HepG2 (cell line): Measurements from ENCODE around the gene ENDOU. TPM values are rescaled to one million over a fixed set of nuclear protein-coding genes. Genes with fewer than 3 reads are reported as not detected.

ENCODE experiments used
- ATAC-seq: fragments of 200-7000 bp; cut with Tn5 transposase; 3 replicates; pipeline ENCODE4 v1.9.1; 2020; ENCODE audit warnings: mild to moderate bottlenecking, moderate library complexity
- BruUV-seq: library from RNA; stranded (reverse); fragments of 400-500 nt; replicated peaks from 2 replicates; lab custom pipeline; 2021; lab: Mats Ljungman, UMichigan
- CTCF ChIA-PET: fragments of 300-600 bp; formaldehyde crosslinking; extraction: SDS; loops from one replicate; lab custom pipeline; 2021; ENCODE audit warnings: low total read pairs, inconsistent platforms, low intra/inter-chr PET ratio; lab: Yijun Ruan, JAX
- POLR2A ChIA-PET: fragments of 350-600 bp; sonication (Branson Sonifier 250); formaldehyde crosslinking; loops from one replicate; lab custom pipeline; 2020; ENCODE audit warnings: antibody characterized with exemption, inconsistent platforms; lab: Yijun Ruan, JAX
- DNase-seq: peaks from one replicate; pipeline ENCODE4 v3.0.0-alpha.2; 2015; ENCODE audit warnings: low spot score
- FAIRE-seq: peaks from 3 replicates; lab custom pipeline; 2011; peaks lifted over from hg19 to GRCh38; lab: Jason Lieb, UNC
- H2AFZ ChIP-seq: one replicate; pipeline ENCODE4 v1.6.1; 2011; ENCODE audit warnings: low read length, inconsistent platforms
- H3K27ac ChIP-seq: fragments of 300-600 bp; 3 replicates; pipeline ENCODE4 v1.8.0; 2011; ENCODE audit warnings: mixed run types, mild to moderate bottlenecking, mixed read lengths, low read length, inconsistent platforms; ENCODE audit not compliant: insufficient read depth; ENCODE audit errors: extremely low read length
- H3K27me3 ChIP-seq, 2 experiments: fragments of 200-600 bp in 1 of 2; 2 replicates in 1 of 2; 3 replicates in 1 of 2; pipeline versions ENCODE4 v1.6.0 to v1.8.0; 2011; ENCODE audit warnings: low read length in 2 of 2, mild to moderate bottlenecking in 2 of 2, moderate library complexity in 2 of 2, inconsistent platforms in 1 of 2; ENCODE audit not compliant: insufficient read depth in 2 of 2, control insufficient read depth in 1 of 2
- H3K36me3 ChIP-seq, 2 experiments: fragments of 200-600 bp in 1 of 2; replicated peaks in 1 of 2; 2 replicates in 1 of 2; 3 replicates in 1 of 2; pipeline versions ENCODE4 v1.5.1 to v1.8.0; 2011; ENCODE audit warnings: low read length in 2 of 2, inconsistent platforms in 1 of 2; ENCODE audit not compliant: insufficient read depth in 2 of 2, control insufficient read depth in 1 of 2
- H3K4me1 ChIP-seq: 2 replicates; pipeline ENCODE4 v1.5.1; 2012; ENCODE audit warnings: low read length, inconsistent platforms; ENCODE audit not compliant: insufficient read depth
- H3K4me2 ChIP-seq: 2 replicates; pipeline ENCODE4 v1.6.0; 2011; ENCODE audit warnings: low read depth, low read length, inconsistent platforms
- H3K4me3 ChIP-seq, 3 experiments: fragments of 200-600 bp in 1 of 3; sonication (generic), shearing (Covaris generic) in 1 of 3; replicated peaks in 1 of 3; 2 replicates each; pipeline ENCODE4 v1.5.1; 2011 to 2016; ENCODE audit warnings: low read length in 3 of 3, inconsistent platforms in 2 of 3, low read depth in 2 of 3, mild to moderate bottlenecking in 2 of 3, control low read depth in 1 of 3, mixed read lengths in 1 of 3; ENCODE audit not compliant: insufficient read depth in 1 of 3
- H3K79me2 ChIP-seq: one replicate; pipeline ENCODE4 v1.6.1; 2011; ENCODE audit warnings: low read length, inconsistent platforms; ENCODE audit not compliant: insufficient read depth
- H3K9ac ChIP-seq: 2 replicates; pipeline ENCODE4 v1.6.0; 2011; ENCODE audit warnings: mild to moderate bottlenecking, low read depth, low read length, inconsistent platforms; ENCODE audit not compliant: insufficient read depth
- H3K9me3 ChIP-seq: 2 replicates; pipeline ENCODE4 v1.5.1; 2012; ENCODE audit warnings: mild to moderate bottlenecking, low read length
- H4K20me1 ChIP-seq: 2 replicates; pipeline ENCODE4 v1.6.0; 2011; ENCODE audit warnings: inconsistent platforms, mild to moderate bottlenecking, low read length, moderate library complexity; ENCODE audit not compliant: insufficient read depth
- ERF ChIP-seq: IDR thresholded peaks from 2 replicates; pipeline ENCODE4 v1.6.1; 2018; ENCODE audit warnings: missing biosample characterization, missing genetic modification reagents
- GABPA ChIP-seq, 2 experiments: IDR thresholded peaks; 2 replicates each; pipeline ENCODE4 v1.6.1; 2011 to 2016; ENCODE audit warnings: low read depth in 2 of 2, low read length in 1 of 2, missing biosample characterization in 1 of 2, missing genetic modification characterization in 1 of 2
- GABPB1 ChIP-seq: IDR thresholded peaks from 2 replicates; pipeline ENCODE4 v1.6.1; 2016; ENCODE audit warnings: mild to moderate bottlenecking, missing genetic modification reagents, moderate library complexity, missing compliant biosample characterization
- SALL2 ChIP-seq: sonication (generic); formaldehyde crosslinking; IDR thresholded peaks from 2 replicates; pipeline ENCODE4 v1.8.1; 2023; ENCODE audit warnings: mild to moderate bottlenecking, missing genetic modification reagents, inconsistent platforms
- SMAD9 ChIP-seq: sonication (generic); formaldehyde crosslinking; IDR thresholded peaks from 2 replicates; pipeline ENCODE4 v1.5.1; 2020; ENCODE audit warnings: mild to moderate bottlenecking, missing genetic modification reagents
- TFDP2 ChIP-seq: sonication (generic); formaldehyde crosslinking; IDR thresholded peaks from 2 replicates; pipeline ENCODE4 v1.4.0; 2020; ENCODE audit warnings: missing genetic modification reagents
- TIGD3 ChIP-seq: sonication (generic); formaldehyde crosslinking; IDR thresholded peaks from 2 replicates; pipeline ENCODE4 v1.5.1; 2020; ENCODE audit warnings: mild to moderate bottlenecking, missing genetic modification reagents, borderline replicate concordance
- WGBS: methylation state at CpG from one replicate; pipeline ENCODE4 v1.1.6; 2017; ENCODE audit warnings: low lambda C conversion rate; 5-methylcytosine and 5-hydroxymethylcytosine counted together
- in situ Hi-C: cut with HindIII; loops from 2 replicates; pipeline ENCODE4 v1.10.0; 2017; ENCODE audit warnings: low pct_unique_long_range_greater_than_20kb; ENCODE audit not compliant: extremely low pct_ligation_motif_present
- intact Hi-C: fragments of 100-400 bp; cut with micrococcal nuclease; formaldehyde crosslinking; loops from one replicate; pipeline ENCODE4 v1.10.0; 2022; ENCODE audit not compliant: unreplicated experiment
- polyA plus RNA-seq, 8 experiments: library from polyadenylated mRNA; depleted of rRNA in 3 of 8; stranded (reverse) in 7 of 8; unstranded in 1 of 8; fragments of >200 nt; fragmentation: Illumina TruSeq in 4 of 8; extraction: Trizol in 4 of 8; gene quantifications; 2 replicates each; pipeline versions ENCODE4 v1.2.1 to v1.2.3, GENCODE V29; 2011 to 2016; ENCODE audit warnings: low read depth in 4 of 8, missing spikeins in 1 of 8, mixed read lengths in 1 of 8; ENCODE audit not compliant: insufficient read depth in 1 of 8
- total RNA-seq, 5 experiments: library from RNA; depleted of rRNA; stranded (reverse); fragments of >200 nt; fragmentation: Illumina TruSeq; extraction: Trizol; gene quantifications; 2 replicates each; pipeline ENCODE4 v1.2.3, GENCODE V29; 2016; ENCODE audit warnings: low read depth in 1 of 5

Gene ENDOU
- total and polyA plus RNA-seq, 2 of the 13 experiments (the other 11 are each of a cell fraction or from before 2014, with no cell fraction given): not detected

- no peak for FAIRE-seq
- ChIA-PET CTCF (no interaction called here), POLR2A (interaction anchor here (1.0 to 1.6 kb wide), 2 partner anchors 15 to 48 kb away, joined by 3 to 6 read pairs; partner anchors contain the start of gene RAPGEF3)
- no peaks in the 10 kb centered on the region for H3K79me2 ChIP-seq
- no peaks in the 10 kb centered on the region for H3K36me3 ChIP-seq
- 5% methylated on average over 17 of the region's 17 CpGs for WGBS
- DNase-seq: no peak
- no peaks in the 10 kb centered on the region for H3K9me3 ChIP-seq
- TF ChIP-seq GABPA (IDR thresholded peaks at IDR 0.05; ENCODE audit: low read depth, low read length) (no peak), GABPA (CRISPR knock-in tag; IDR thresholded peaks at IDR 0.05; ENCODE audit: low read depth) (0 out of 2 replicates have a peak, but pooled peaks have one; percentile 19), SMAD9 (CRISPR knock-in tag) (no peak), SALL2 (CRISPR knock-in tag) (no peak), TFDP2 (no peak)
- H4K20me1 ChIP-seq: no peaks in the 10 kb centered on the region
- H3K4me1 ChIP-seq: peaks cover 68% of the 10 kb centered on the region
- no peak overlapping the region for H3K27ac ChIP-seq
- intact Hi-C loops: no loop called here
- no peak overlapping the region for H2AFZ ChIP-seq
- BruUV-seq: no TSS peak
- peaks cover 3 to 8% of the 10 kb centered on the region in 2 experiments; a peak in 2 of 5 replicates for H3K27me3 ChIP-seq
- ATAC-seq: no peak
- peak overlapping the region; percentile 60 for H3K9ac ChIP-seq
- peak overlapping the region; percentile 75 for H3K4me2 ChIP-seq
- peak overlapping the region; percentile 49 to 81 (median 50) for H3K4me3 ChIP-seq
- in situ Hi-C loops: no loop called here
Observed at GRCh38 chr12:47772738-47773061, 47.4 kb upstream of the ENDOU start.

- Histone ChIP-seq H3K27me3 (peaks cover 3 to 8% of the 10 kb centered on the region in 2 experiments; a peak in 2 of 5 replicates), H3K27ac (no peak overlapping the region)
- no peak for TF ChIP-seq GABPA (IDR thresholded peaks at IDR 0.05; ENCODE audit: low read depth, low read length)
- peak; percentile 58; the same call in 1 of the 2 replicates for TF ChIP-seq GABPA (CRISPR knock-in tag; IDR thresholded peaks at IDR 0.05; ENCODE audit: low read depth)
- TF ChIP-seq GABPB1 (CRISPR knock-in tag): 0 out of 2 replicates have a peak, but pooled peaks have one; percentile 16
- no peak for TF ChIP-seq TIGD3 (CRISPR knock-in tag)
- 0 out of 2 replicates have a peak, but pooled peaks have one; percentile 20 for TF ChIP-seq ERF
- TF ChIP-seq, all 625 proteins: peak for 3
- Histone ChIP-seq H3K4me2 (peak overlapping the region; percentile 75), H3K9ac (no peak overlapping the region), H3K4me3 (peak overlapping the region in 2 of 3 experiments; percentile 49 to 81; a peak in 2 of 6 replicates), H4K20me1 (no peaks in the 10 kb centered on the region), H3K9me3 (no peaks in the 10 kb centered on the region), H2AFZ (no peak overlapping the region), H3K79me2 (no peaks in the 10 kb centered on the region), H3K4me1 (peaks cover 73% of the 10 kb centered on the region), H3K36me3 (no peaks in the 10 kb centered on the region)
- no TSS peak for BruUV-seq
- intact Hi-C loops (no loop called here), in situ Hi-C loops (no loop called here)
- no peak for FAIRE-seq
- DNase-seq: no peak
- ChIA-PET CTCF (no interaction called here), POLR2A (interaction anchor here (1.0 to 1.6 kb wide), 2 partner anchors 14 to 49 kb away, joined by 3 to 6 read pairs; partner anchors contain the start of gene RAPGEF3)
- ATAC-seq: no peak
- 62% methylated on average over 13 of the region's 13 CpGs for WGBS
Observed at GRCh38 chr12:47772094-47772660, 46.9 kb upstream of the ENDOU start.
